HepG2 (cell line): ENCODE measurements around the gene ANKHD1. TPM values are rescaled to one million over a fixed set of nuclear protein-coding genes. Genes with fewer than 3 reads are reported as not detected.

Experiments
- AHDC1 ChIP-seq: sonication (generic); formaldehyde crosslinking; IDR thresholded peaks from 2 replicates; pipeline ENCODE4 v1.5.1; 2020; ENCODE audit warnings: mild to moderate bottlenecking, missing genetic modification reagents, borderline replicate concordance
- HINFP ChIP-seq: sonication (generic); formaldehyde crosslinking; IDR thresholded peaks from 2 replicates; pipeline ENCODE4 v1.4.0; 2020; ENCODE audit warnings: low read depth, mild to moderate bottlenecking, missing genetic modification reagents
- IRF9 ChIP-seq: sonication (generic); formaldehyde crosslinking; IDR thresholded peaks from 2 replicates; pipeline ENCODE4 v1.8.0; 2022; ENCODE audit warnings: missing genetic modification reagents, mild to moderate bottlenecking, borderline replicate concordance
- LCORL ChIP-seq, 2 experiments: fragments of 450-650 bp in 1 of 2; sonication (generic) in 1 of 2; formaldehyde crosslinking in 1 of 2; IDR thresholded peaks; 2 replicates each; pipeline versions ENCODE4 v1.5.0 to v1.6.1; 2017 to 2020; ENCODE audit warnings: antibody characterized with exemption in 1 of 2, missing genetic modification reagents in 1 of 2
- NR2F1 ChIP-seq, 2 experiments: fragments of 450-650 bp in 1 of 2; formaldehyde crosslinking in 1 of 2; IDR thresholded peaks; 2 replicates each; pipeline versions ENCODE4 v1.5.0 to v1.6.1; 2016 to 2020; ENCODE audit warnings: mild to moderate bottlenecking in 1 of 2, missing compliant biosample characterization in 1 of 2, missing genetic modification reagents in 1 of 2, moderate library complexity in 1 of 2
- RFX5 ChIP-seq: IDR thresholded peaks from 2 replicates; pipeline ENCODE4 v1.6.1; 2011; ENCODE audit warnings: low read depth, low read length, improper control_type of control experiment
- SAP130 ChIP-seq: IDR thresholded peaks from 2 replicates; pipeline ENCODE4 v1.6.1; 2016; ENCODE audit warnings: low read depth
- SOX6 ChIP-seq, 2 experiments: fragments of 450-650 bp in 1 of 2; sonication (generic) in 1 of 2; formaldehyde crosslinking in 1 of 2; IDR thresholded peaks; 2 replicates each; pipeline versions ENCODE4 v1.4.0 to v1.6.1; 2017 to 2020; ENCODE audit warnings: antibody characterized with exemption in 1 of 2, mild to moderate bottlenecking in 1 of 2, missing genetic modification reagents in 1 of 2
- ZMYM3 ChIP-seq: sonication (generic); formaldehyde crosslinking; IDR thresholded peaks from 2 replicates; pipeline ENCODE4 v1.5.1; 2020; ENCODE audit warnings: mild to moderate bottlenecking, missing genetic modification reagents
- ZNF224 ChIP-seq: sonication (generic); formaldehyde crosslinking; IDR thresholded peaks from 2 replicates; pipeline ENCODE4 v1.5.0; 2020; ENCODE audit warnings: mild to moderate bottlenecking, missing genetic modification reagents
- ZNF646 ChIP-seq: sonication (generic); formaldehyde crosslinking; IDR thresholded peaks from 2 replicates; pipeline ENCODE4 v1.9.0; 2021; ENCODE audit warnings: mild to moderate bottlenecking, missing genetic modification reagents
- polyA plus RNA-seq, 8 experiments: library from polyadenylated mRNA; depleted of rRNA in 3 of 8; stranded (reverse) in 7 of 8; unstranded in 1 of 8; fragments of >200 nt; fragmentation: Illumina TruSeq in 4 of 8; extraction: Trizol in 4 of 8; gene quantifications; 2 replicates each; pipeline versions ENCODE4 v1.2.1 to v1.2.3, GENCODE V29; 2011 to 2016; ENCODE audit warnings: low read depth in 4 of 8, missing spikeins in 1 of 8, mixed read lengths in 1 of 8; ENCODE audit not compliant: insufficient read depth in 1 of 8
- total RNA-seq, 5 experiments: library from RNA; depleted of rRNA; stranded (reverse); fragments of >200 nt; fragmentation: Illumina TruSeq; extraction: Trizol; gene quantifications; 2 replicates each; pipeline ENCODE4 v1.2.3, GENCODE V29; 2016; ENCODE audit warnings: low read depth in 1 of 5

Gene ANKHD1
- total and polyA plus RNA-seq, 2 of the 13 experiments (the other 11 are each of a cell fraction or from before 2014, with no cell fraction given) = 69.9 to 82.0 TPM

- no peak for TF ChIP-seq AHDC1 (CRISPR knock-in tag)
- TF ChIP-seq ZMYM3 (CRISPR knock-in tag) = no peak
- no peak for TF ChIP-seq SOX6 (IDR thresholded peaks at IDR 0.05)
- peak; percentile 30; the same call in 1 of the 2 replicates for TF ChIP-seq SOX6 (CRISPR knock-in tag; IDR thresholded peaks at IDR 0.05)
- no peak for TF ChIP-seq NR2F1 (CRISPR knock-in tag; IDR thresholded peaks at IDR 0.05)
- TF ChIP-seq HINFP (CRISPR knock-in tag) = no peak
- no peak for TF ChIP-seq RFX5
- no peak for TF ChIP-seq ZNF224 (CRISPR knock-in tag)
- TF ChIP-seq LCORL (IDR thresholded peaks at IDR 0.05) = no peak
- TF ChIP-seq LCORL (CRISPR knock-in tag; IDR thresholded peaks at IDR 0.05) = peak; percentile 48; the same call in 1 of the 2 replicates
- no peak for TF ChIP-seq IRF9 (CRISPR knock-in tag)
- TF ChIP-seq SAP130 = peak; percentile 59
- TF ChIP-seq ZNF646 (CRISPR knock-in tag) = no peak
Measured at GRCh38 chr5:140372971-140373487, 28.6 kb upstream of the ANKHD1 start (continued).
